ENCODE data around the gene CBY3. TPM values are rescaled to one million over a fixed set of nuclear protein-coding genes. Genes with fewer than 3 reads are reported as not detected.

Gene CBY3
- polyA plus RNA-seq, 2 of the 4 experiments (the other 2 are of a cell fraction) = not detected

DNA sequence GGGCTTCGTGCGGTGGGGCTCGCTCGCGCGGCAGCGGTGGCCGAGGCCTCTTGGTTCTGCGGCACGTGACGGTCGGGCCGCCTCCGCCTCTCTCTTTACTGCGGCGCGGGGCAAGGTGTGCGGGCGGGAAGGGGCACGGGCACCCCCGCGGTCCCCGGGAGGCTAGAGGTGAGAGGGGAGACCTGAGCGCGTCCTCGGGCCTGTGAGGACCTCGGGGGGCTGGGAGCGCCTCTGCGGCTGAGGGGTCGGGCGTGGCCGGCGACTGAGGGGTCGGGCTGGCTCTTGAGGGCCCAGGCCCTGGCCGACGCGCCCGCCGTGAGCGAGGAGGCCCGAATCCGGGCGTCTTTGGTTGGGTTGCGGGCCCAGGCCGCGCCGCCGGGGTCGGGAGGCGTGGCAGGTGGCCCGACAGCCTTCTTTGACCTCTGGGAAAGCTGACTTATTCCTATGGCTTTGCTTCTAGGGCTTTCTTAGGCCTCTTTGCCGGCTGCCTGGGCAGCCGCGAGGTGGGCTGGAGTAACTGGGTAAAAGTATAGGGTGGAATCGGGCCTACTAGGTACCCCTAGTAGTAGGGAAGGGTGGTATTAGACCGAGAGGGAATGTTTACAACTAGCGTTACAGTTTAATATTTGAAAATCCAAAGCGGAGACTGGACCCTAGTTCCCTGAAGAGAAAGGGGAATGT lies 18.2 kb upstream of the CBY3 start, which contains the start of gene CANX (continued):
- TF ChIP-seq, protein P1, sequence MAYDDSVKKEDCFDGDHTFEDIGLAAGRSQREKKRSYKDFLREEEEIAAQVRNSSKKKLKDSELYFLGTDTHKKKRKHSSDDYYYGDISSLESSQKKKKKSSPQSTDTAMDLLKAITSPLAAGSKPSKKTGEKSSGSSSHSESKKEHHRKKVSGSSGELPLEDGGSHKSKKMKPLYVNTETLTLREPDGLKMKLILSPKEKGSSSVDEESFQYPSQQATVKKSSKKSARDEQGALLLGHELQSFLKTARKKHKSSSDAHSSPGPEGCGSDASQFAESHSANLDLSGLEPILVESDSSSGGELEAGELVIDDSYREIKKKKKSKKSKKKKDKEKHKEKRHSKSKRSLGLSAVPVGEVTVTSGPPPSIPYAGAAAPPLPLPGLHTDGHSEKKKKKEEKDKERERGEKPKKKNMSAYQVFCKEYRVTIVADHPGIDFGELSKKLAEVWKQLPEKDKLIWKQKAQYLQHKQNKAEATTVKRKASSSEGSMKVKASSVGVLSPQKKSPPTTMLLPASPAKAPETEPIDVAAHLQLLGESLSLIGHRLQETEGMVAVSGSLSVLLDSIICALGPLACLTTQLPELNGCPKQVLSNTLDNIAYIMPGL (CRISPR knock-in tag; IDR thresholded peaks at IDR 0.05; ENCODE audit: borderline replicate concordance) = no peak
- TF ChIP-seq JUNB (IDR thresholded peaks at IDR 0.05) (no peak), KDM1A (IDR thresholded peaks at IDR 0.05; ENCODE audit: low read depth) (no peak), HOXB5 (CRISPR knock-in tag; IDR thresholded peaks at IDR 0.05) (peak; percentile 20; the same call in 1 of the 2 replicates), KDM5A (IDR thresholded peaks at IDR 0.05) (0 out of 2 replicates have a peak, but pooled peaks have one; percentile 13), CBX8 (IDR thresholded peaks at IDR 0.05) (no peak), MYC (IDR thresholded peaks at IDR 0.05; ENCODE audit: borderline replicate concordance, low read length) (peak; percentile 80; the same call in 1 of the 2 replicates), BHLHE40 (IDR thresholded peaks at IDR 0.05; ENCODE audit: low read depth, low read length) (peak; percentile 78), HDAC2 (IDR thresholded peaks at IDR 0.05) (no peak; the same call in 1 of the 2 replicates), RAD21 (conservative IDR thresholded peaks at IDR 0.05 in 1 of 2, IDR thresholded peaks at IDR 0.05 in 1 of 2) (no peak), EHF (CRISPR knock-in tag; IDR thresholded peaks at IDR 0.05) (no peak), MAZ (IDR thresholded peaks at IDR 0.05; ENCODE audit: borderline replicate concordance, low read depth, low read length) (no peak)
- TF ChIP-seq, protein P2, sequence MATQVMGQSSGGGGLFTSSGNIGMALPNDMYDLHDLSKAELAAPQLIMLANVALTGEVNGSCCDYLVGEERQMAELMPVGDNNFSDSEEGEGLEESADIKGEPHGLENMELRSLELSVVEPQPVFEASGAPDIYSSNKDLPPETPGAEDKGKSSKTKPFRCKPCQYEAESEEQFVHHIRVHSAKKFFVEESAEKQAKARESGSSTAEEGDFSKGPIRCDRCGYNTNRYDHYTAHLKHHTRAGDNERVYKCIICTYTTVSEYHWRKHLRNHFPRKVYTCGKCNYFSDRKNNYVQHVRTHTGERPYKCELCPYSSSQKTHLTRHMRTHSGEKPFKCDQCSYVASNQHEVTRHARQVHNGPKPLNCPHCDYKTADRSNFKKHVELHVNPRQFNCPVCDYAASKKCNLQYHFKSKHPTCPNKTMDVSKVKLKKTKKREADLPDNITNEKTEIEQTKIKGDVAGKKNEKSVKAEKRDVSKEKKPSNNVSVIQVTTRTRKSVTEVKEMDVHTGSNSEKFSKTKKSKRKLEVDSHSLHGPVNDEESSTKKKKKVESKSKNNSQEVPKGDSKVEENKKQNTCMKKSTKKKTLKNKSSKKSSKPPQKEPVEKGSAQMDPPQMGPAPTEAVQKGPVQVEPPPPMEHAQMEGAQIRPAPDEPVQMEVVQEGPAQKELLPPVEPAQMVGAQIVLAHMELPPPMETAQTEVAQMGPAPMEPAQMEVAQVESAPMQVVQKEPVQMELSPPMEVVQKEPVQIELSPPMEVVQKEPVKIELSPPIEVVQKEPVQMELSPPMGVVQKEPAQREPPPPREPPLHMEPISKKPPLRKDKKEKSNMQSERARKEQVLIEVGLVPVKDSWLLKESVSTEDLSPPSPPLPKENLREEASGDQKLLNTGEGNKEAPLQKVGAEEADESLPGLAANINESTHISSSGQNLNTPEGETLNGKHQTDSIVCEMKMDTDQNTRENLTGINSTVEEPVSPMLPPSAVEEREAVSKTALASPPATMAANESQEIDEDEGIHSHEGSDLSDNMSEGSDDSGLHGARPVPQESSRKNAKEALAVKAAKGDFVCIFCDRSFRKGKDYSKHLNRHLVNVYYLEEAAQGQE (IDR thresholded peaks at IDR 0.05) = no peak
- TF ChIP-seq, protein P3, sequence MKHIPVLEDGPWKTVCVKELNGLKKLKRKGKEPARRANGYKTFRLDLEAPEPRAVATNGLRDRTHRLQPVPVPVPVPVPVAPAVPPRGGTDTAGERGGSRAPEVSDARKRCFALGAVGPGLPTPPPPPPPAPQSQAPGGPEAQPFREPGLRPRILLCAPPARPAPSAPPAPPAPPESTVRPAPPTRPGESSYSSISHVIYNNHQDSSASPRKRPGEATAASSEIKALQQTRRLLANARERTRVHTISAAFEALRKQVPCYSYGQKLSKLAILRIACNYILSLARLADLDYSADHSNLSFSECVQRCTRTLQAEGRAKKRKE (CRISPR knock-in tag; IDR thresholded peaks at IDR 0.05; ENCODE audit: low read depth) = no peak
- TF ChIP-seq, protein P4, sequence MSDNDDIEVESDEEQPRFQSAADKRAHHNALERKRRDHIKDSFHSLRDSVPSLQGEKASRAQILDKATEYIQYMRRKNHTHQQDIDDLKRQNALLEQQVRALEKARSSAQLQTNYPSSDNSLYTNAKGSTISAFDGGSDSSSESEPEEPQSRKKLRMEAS (IDR thresholded peaks at IDR 0.05) = peak; percentile 96
- TF ChIP-seq, protein P5, sequence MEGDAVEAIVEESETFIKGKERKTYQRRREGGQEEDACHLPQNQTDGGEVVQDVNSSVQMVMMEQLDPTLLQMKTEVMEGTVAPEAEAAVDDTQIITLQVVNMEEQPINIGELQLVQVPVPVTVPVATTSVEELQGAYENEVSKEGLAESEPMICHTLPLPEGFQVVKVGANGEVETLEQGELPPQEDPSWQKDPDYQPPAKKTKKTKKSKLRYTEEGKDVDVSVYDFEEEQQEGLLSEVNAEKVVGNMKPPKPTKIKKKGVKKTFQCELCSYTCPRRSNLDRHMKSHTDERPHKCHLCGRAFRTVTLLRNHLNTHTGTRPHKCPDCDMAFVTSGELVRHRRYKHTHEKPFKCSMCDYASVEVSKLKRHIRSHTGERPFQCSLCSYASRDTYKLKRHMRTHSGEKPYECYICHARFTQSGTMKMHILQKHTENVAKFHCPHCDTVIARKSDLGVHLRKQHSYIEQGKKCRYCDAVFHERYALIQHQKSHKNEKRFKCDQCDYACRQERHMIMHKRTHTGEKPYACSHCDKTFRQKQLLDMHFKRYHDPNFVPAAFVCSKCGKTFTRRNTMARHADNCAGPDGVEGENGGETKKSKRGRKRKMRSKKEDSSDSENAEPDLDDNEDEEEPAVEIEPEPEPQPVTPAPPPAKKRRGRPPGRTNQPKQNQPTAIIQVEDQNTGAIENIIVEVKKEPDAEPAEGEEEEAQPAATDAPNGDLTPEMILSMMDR (IDR thresholded peaks at IDR 0.05) = no peak
- TF ChIP-seq, protein P6, sequence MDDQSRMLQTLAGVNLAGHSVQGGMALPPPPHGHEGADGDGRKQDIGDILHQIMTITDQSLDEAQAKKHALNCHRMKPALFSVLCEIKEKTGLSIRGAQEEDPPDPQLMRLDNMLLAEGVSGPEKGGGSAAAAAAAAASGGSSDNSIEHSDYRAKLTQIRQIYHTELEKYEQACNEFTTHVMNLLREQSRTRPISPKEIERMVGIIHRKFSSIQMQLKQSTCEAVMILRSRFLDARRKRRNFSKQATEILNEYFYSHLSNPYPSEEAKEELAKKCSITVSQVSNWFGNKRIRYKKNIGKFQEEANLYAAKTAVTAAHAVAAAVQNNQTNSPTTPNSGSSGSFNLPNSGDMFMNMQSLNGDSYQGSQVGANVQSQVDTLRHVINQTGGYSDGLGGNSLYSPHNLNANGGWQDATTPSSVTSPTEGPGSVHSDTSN (IDR thresholded peaks at IDR 0.05) = no peak
